ENCODE data around the gene MBIP. TPM values are rescaled to one million over a fixed set of nuclear protein-coding genes. Genes with fewer than 3 reads are reported as not detected.

MBIP gene
- total RNA-seq, 1 donor from 2014 or later, result 22.3 TPM

- Mint-ChIP-seq H3K4me1 (ENCODE audit: low read depth, unreplicated experiment) (peaks cover 11% of the 10 kb centered on the region), H3K9me3 (ENCODE audit: unreplicated experiment) (peaks cover 2% of the 10 kb centered on the region), H3K27ac (ENCODE audit: unreplicated experiment) (no peak overlapping the region), H3K4me3 (ENCODE audit: unreplicated experiment) (no peak overlapping the region), H3K27me3 (ENCODE audit: low read depth, unreplicated experiment) (no peaks in the 10 kb centered on the region), H3K36me3 (ENCODE audit: low read depth, unreplicated experiment) (peaks cover 19% of the 10 kb centered on the region)
- Histone ChIP-seq H3K4me1 (ENCODE audit: insufficient read depth, low read length) (no peaks in the 10 kb centered on the region), H2AFZ (ENCODE audit: low read depth, low read length) (no peak overlapping the region), H3K36me3 (ENCODE audit: insufficient read depth, low read length) (peaks cover 17% of the 10 kb centered on the region), H3K4me2 (ENCODE audit: low read length) (no peak overlapping the region), H3K79me2 (ENCODE audit: insufficient read depth, low read length) (no peaks in the 10 kb centered on the region), H3K27me3 (ENCODE audit: insufficient read depth, low read length) (no peaks in the 10 kb centered on the region), H4K20me1 (ENCODE audit: insufficient read depth, low read length) (no peaks in the 10 kb centered on the region), H3K4me3 (ENCODE audit: insufficient read depth, low read depth, low read length) (no peak overlapping the region), H3K9me3 (ENCODE audit: insufficient read depth, low read depth, low read length) (no peaks in the 10 kb centered on the region), H3K27ac (ENCODE audit: low read depth, low read length) (no peak overlapping the region), H3K9ac (ENCODE audit: low read length) (no peak overlapping the region)
- peak; percentile 37 for DNase-seq (ENCODE audit: low read depth)
- TF ChIP-seq EZH2 (IDR thresholded peaks at IDR 0.05; ENCODE audit: insufficient read depth, low read length), result no peak
- TF ChIP-seq CTCF (IDR thresholded peaks at IDR 0.05; ENCODE audit: insufficient read depth, low read depth, low read length), result no peak
- no peak for FAIRE-seq
Measured at GRCh38 chr14:36293824-36294223, 26.6 kb downstream of the MBIP start.

GRCh38 chr14:36289954-36290353 is 30.5 kb downstream of the MBIP start:
- H3K4me3 Mint-ChIP-seq (ENCODE audit: unreplicated experiment), result no peak overlapping the region
- no peaks in the 10 kb centered on the region for H3K27me3 Mint-ChIP-seq (ENCODE audit: low read depth, unreplicated experiment)
- Histone ChIP-seq H2AFZ (ENCODE audit: low read depth, low read length) (no peak overlapping the region), H3K27ac (ENCODE audit: low read depth, low read length) (no peak overlapping the region), H3K4me2 (ENCODE audit: low read length) (no peak overlapping the region), H3K27me3 (ENCODE audit: insufficient read depth, low read length) (no peaks in the 10 kb centered on the region), H3K4me3 (ENCODE audit: insufficient read depth, low read depth, low read length) (no peak overlapping the region), H3K9ac (ENCODE audit: low read length) (no peak overlapping the region), H4K20me1 (ENCODE audit: insufficient read depth, low read length) (no peaks in the 10 kb centered on the region), H3K4me1 (ENCODE audit: insufficient read depth, low read length) (no peaks in the 10 kb centered on the region), H3K79me2 (ENCODE audit: insufficient read depth, low read length) (no peaks in the 10 kb centered on the region), H3K9me3 (ENCODE audit: insufficient read depth, low read depth, low read length) (no peaks in the 10 kb centered on the region), H3K36me3 (ENCODE audit: insufficient read depth, low read length) (no peaks in the 10 kb centered on the region)
- TF ChIP-seq CTCF (IDR thresholded peaks at IDR 0.05; ENCODE audit: insufficient read depth, low read depth, low read length) (no peak), EZH2 (IDR thresholded peaks at IDR 0.05; ENCODE audit: insufficient read depth, low read length) (no peak)
- no peaks in the 10 kb centered on the region for H3K9me3 Mint-ChIP-seq (ENCODE audit: unreplicated experiment)
- H3K27ac Mint-ChIP-seq (ENCODE audit: unreplicated experiment), result no peak overlapping the region
- H3K4me1 Mint-ChIP-seq (ENCODE audit: low read depth, unreplicated experiment), result no peaks in the 10 kb centered on the region
- no peak for FAIRE-seq
- no peak for DNase-seq (ENCODE audit: low read depth)
- H3K36me3 Mint-ChIP-seq (ENCODE audit: low read depth, unreplicated experiment), result no peaks in the 10 kb centered on the region

- no peak overlapping the region for H3K4me3 Mint-ChIP-seq (ENCODE audit: unreplicated experiment)
- H3K36me3 Mint-ChIP-seq (ENCODE audit: low read depth, unreplicated experiment), result no peaks in the 10 kb centered on the region
- no peaks in the 10 kb centered on the region for H3K9me3 Mint-ChIP-seq (ENCODE audit: unreplicated experiment)
- DNase-seq (ENCODE audit: low read depth) (no peak), FAIRE-seq (no peak)
- Histone ChIP-seq H3K4me2 (ENCODE audit: low read length) (no peak overlapping the region), H3K79me2 (ENCODE audit: insufficient read depth, low read length) (no peaks in the 10 kb centered on the region), H2AFZ (ENCODE audit: low read depth, low read length) (no peak overlapping the region), H3K27ac (ENCODE audit: low read depth, low read length) (no peak overlapping the region), H3K9ac (ENCODE audit: low read length) (no peak overlapping the region), H3K4me1 (ENCODE audit: insufficient read depth, low read length) (no peaks in the 10 kb centered on the region), H4K20me1 (ENCODE audit: insufficient read depth, low read length) (no peaks in the 10 kb centered on the region), H3K36me3 (ENCODE audit: insufficient read depth, low read length) (no peaks in the 10 kb centered on the region), H3K9me3 (ENCODE audit: insufficient read depth, low read depth, low read length) (no peaks in the 10 kb centered on the region), H3K4me3 (ENCODE audit: insufficient read depth, low read depth, low read length) (no peak overlapping the region), H3K27me3 (ENCODE audit: insufficient read depth, low read length) (no peaks in the 10 kb centered on the region)
- H3K27me3 Mint-ChIP-seq (ENCODE audit: low read depth, unreplicated experiment), result no peaks in the 10 kb centered on the region
- TF ChIP-seq EZH2 (IDR thresholded peaks at IDR 0.05; ENCODE audit: insufficient read depth, low read length) (no peak), CTCF (IDR thresholded peaks at IDR 0.05; ENCODE audit: insufficient read depth, low read depth, low read length) (no peak)
- H3K4me1 Mint-ChIP-seq (ENCODE audit: low read depth, unreplicated experiment), result no peaks in the 10 kb centered on the region
- H3K27ac Mint-ChIP-seq (ENCODE audit: unreplicated experiment), result no peak overlapping the region
Measured at GRCh38 chr14:36288496-36288895, 31.9 kb downstream of the MBIP start.

All from astrocyte (in vitro differentiated cells and primary cell).